Gastrocnemius medialis (tissue), 4 donors: ENCODE data around the gene SUDS3. TPM values are rescaled to one million over a fixed set of nuclear protein-coding genes. Genes with fewer than 3 reads are reported as not detected.

Experiments used
- ATAC-seq, 2 donors: fragments of 150-250 bp; one replicate each; pipeline ENCODE4 v1.9.1; 2016
- DNase-seq, 2 donors: peaks; one replicate each; pipeline ENCODE4 v3.0.0-alpha.2; 2019
- H3K27ac ChIP-seq, 4 donors: fragments of 200-600 bp; sonication (generic); 1 replicate in 1 of 4; 2 replicates in 3 of 4; pipeline ENCODE4 v1.5.1; 2016 to 2018; ENCODE audit warnings: mild to moderate bottlenecking in 2 of 4, moderate library complexity in 1 of 4
- H3K27me3 ChIP-seq, 3 donors: fragments of 200-600 bp; sonication (generic) in 2 of 3; 1 replicate in 1 of 3; 2 replicates in 2 of 3; pipeline versions ENCODE4 v1.5.1 to v1.6.0; 2016 to 2019; ENCODE audit warnings: mild to moderate bottlenecking in 1 of 3, moderate library complexity in 1 of 3
- H3K36me3 ChIP-seq, 2 donors: fragments of 200-600 bp; sonication (generic) in 1 of 2; one replicate each; pipeline ENCODE4 v1.5.1; 2017 to 2018
- H3K4me1 ChIP-seq, 2 donors: fragments of 200-600 bp; sonication (generic) in 1 of 2; one replicate each; pipeline ENCODE4 v1.5.1; 2016 to 2017; ENCODE audit warnings: mild to moderate bottlenecking in 2 of 2
- H3K4me3 ChIP-seq, 4 donors: fragments of 200-600 bp; sonication (generic) in 3 of 4; 1 replicate in 1 of 4; 2 replicates in 3 of 4; pipeline ENCODE4 v1.5.1; 2016 to 2019; ENCODE audit warnings: mild to moderate bottlenecking in 2 of 4
- H3K9me3 ChIP-seq, 3 donors: fragments of 200-600 bp; sonication (generic) in 2 of 3; 1 replicate in 1 of 3; 2 replicates in 2 of 3; pipeline ENCODE4 v1.5.1; 2016 to 2019
- CTCF ChIP-seq, 5 experiments: fragments of 450-650 bp in 3 of 5; fragments of 200-600 bp in 2 of 5; sonication (generic) in 2 of 5; IDR thresholded peaks in 4 of 5; conservative IDR thresholded peaks in 1 of 5; 1 replicate in 4 of 5; 2 replicates in 1 of 5; pipeline ENCODE4 v1.5.1; 2016 to 2019; ENCODE audit warnings: antibody characterized with exemption in 5 of 5, mild to moderate bottlenecking in 3 of 5, moderate library complexity in 3 of 5
- POLR2A ChIP-seq, 2 donors: fragments of 450-650 bp; IDR thresholded peaks; one replicate each; pipeline ENCODE4 v1.6.1; 2017; ENCODE audit warnings: antibody characterized with exemption in 2 of 2, mild to moderate bottlenecking in 2 of 2, moderate library complexity in 2 of 2
- in situ Hi-C, 4 donors: fragments of 200-750 bp; cut with MboI; loops; one replicate each; pipeline versions ENCODE4 v1.15.0 to v1.8.0; 2017; ENCODE audit warnings: low sequenced_read_pairs in 4 of 4
- intact Hi-C: fragments of 100-400 bp; cut with DNase I; formaldehyde crosslinking; loops from one replicate; pipeline ENCODE4 v1.15.1; 2023; ENCODE audit warnings: low total_unique reads
- total RNA-seq, 4 donors: library from RNA; depleted of rRNA; stranded (reverse); fragments of >200 nt; gene quantifications; one replicate each; pipeline versions ENCODE4 v1.1.0 to v1.2.3, GENCODE V29; 2016

SUDS3 gene
- total RNA-seq, 4 donors from 2014 or later = 17.0 to 33.2 (median 29.1) TPM

DNA sequence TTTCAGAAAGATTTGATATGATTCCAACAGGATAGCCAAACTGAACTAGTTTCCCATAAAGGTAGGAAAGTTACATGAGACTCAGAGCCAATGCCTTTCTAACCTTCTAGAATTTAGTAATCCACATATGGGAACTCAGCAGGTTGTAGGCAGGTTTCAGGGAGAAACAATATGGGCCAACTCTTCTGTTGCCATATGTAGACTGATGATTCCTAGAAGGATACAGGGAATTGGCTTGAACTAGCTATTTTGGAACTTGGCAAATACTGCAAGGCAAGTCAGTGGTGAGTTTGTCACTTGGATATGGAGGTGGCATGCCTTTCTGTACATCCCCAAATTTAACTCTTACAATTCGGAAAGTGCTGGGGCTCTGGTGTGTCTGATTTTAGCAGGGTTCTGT lies 15.5 kb downstream of the SUDS3 start:
- no peak for DNase-seq
- peaks cover 11 to 13% of the 10 kb centered on the region in 2 donors for H3K4me1 ChIP-seq
- in situ Hi-C loops (no loop called here), intact Hi-C loops (no loop called here)
- H3K27me3 ChIP-seq = no peaks in the 10 kb centered on the region
- TF ChIP-seq POLR2A (IDR thresholded peaks at IDR 0.05) (no peak), CTCF (IDR thresholded peaks at IDR 0.05 in 4 of 5, conservative IDR thresholded peaks at IDR 0.05 in 1 of 5) (no peak)
- peak overlapping the region in 1 of 4 donors; percentile 44 for H3K27ac ChIP-seq
- peaks cover 0 to 68% of the 10 kb centered on the region in 2 donors for H3K36me3 ChIP-seq
- no peak overlapping the region for H3K4me3 ChIP-seq
- ATAC-seq = no peak
- H3K9me3 ChIP-seq = no peaks in the 10 kb centered on the region

GRCh38 chr12:118397708-118398440 lies 21.5 kb downstream of the SUDS3 start:
- DNase-seq (no peak), ATAC-seq (no peak)
- Histone ChIP-seq H3K27ac (no peak overlapping the region), H3K4me3 (no peak overlapping the region), H3K4me1 (peaks cover 0 to 15% of the 10 kb centered on the region in 2 donors), H3K27me3 (no peaks in the 10 kb centered on the region), H3K9me3 (no peaks in the 10 kb centered on the region), H3K36me3 (peaks cover 0 to 48% of the 10 kb centered on the region in 2 donors)
- intact Hi-C loops = no loop called here
- in situ Hi-C loops = no loop called here
- TF ChIP-seq POLR2A (IDR thresholded peaks at IDR 0.05) (no peak), CTCF (IDR thresholded peaks at IDR 0.05 in 4 of 5, conservative IDR thresholded peaks at IDR 0.05 in 1 of 5) (no peak)

- TF ChIP-seq POLR2A (IDR thresholded peaks at IDR 0.05) (no peak), CTCF (IDR thresholded peaks at IDR 0.05 in 4 of 5, conservative IDR thresholded peaks at IDR 0.05 in 1 of 5) (no peak)
- H3K27me3 ChIP-seq = no peaks in the 10 kb centered on the region
- H3K36me3 ChIP-seq = peaks cover 0 to 50% of the 10 kb centered on the region in 2 donors
- DNase-seq (no peak), ATAC-seq (no peak)
- H3K4me1 ChIP-seq = peaks cover 0 to 12% of the 10 kb centered on the region in 2 donors
- no peak overlapping the region for H3K4me3 ChIP-seq
- intact Hi-C loops (no loop called here), in situ Hi-C loops (no loop called here)
- no peaks in the 10 kb centered on the region for H3K9me3 ChIP-seq
- H3K27ac ChIP-seq = no peak overlapping the region
These were observed 22.2 kb downstream of the SUDS3 start for GRCh38 chr12:118398524-118398923.

- in situ Hi-C loops = no loop called here
- peaks cover 0 to 50% of the 10 kb centered on the region in 2 donors for H3K36me3 ChIP-seq
- no peak for TF ChIP-seq POLR2A (IDR thresholded peaks at IDR 0.05)
- no peak for TF ChIP-seq CTCF (IDR thresholded peaks at IDR 0.05 in 4 of 5, conservative IDR thresholded peaks at IDR 0.05 in 1 of 5)
- H3K27ac ChIP-seq = no peak overlapping the region
- no peak for DNase-seq
- intact Hi-C loops = no loop called here
- no peak overlapping the region for H3K4me3 ChIP-seq
- H3K27me3 ChIP-seq = no peaks in the 10 kb centered on the region
- H3K9me3 ChIP-seq = no peaks in the 10 kb centered on the region
- ATAC-seq = no peak
- peaks cover 0 to 8% of the 10 kb centered on the region in 2 donors for H3K4me1 ChIP-seq
These were observed 22.6 kb downstream of the SUDS3 start for GRCh38 chr12:118398940-118399339.
